H1 (cell line): ENCODE data around the gene RPS6KC1. TPM values are rescaled to one million over a fixed set of nuclear protein-coding genes. Genes with fewer than 3 reads are reported as not detected.

Experiments
- CTCF ChIA-PET: fragments of 300-600 bp; sonication (Branson Sonifier 250); formaldehyde crosslinking; loops from one replicate; lab custom pipeline; 2021; ENCODE audit not compliant: partially characterized antibody; lab: Charles Lee
- POLR2A ChIA-PET: fragments of 300-600 bp; sonication (Branson Sonifier 250); formaldehyde crosslinking; loops from one replicate; lab custom pipeline; 2021; ENCODE audit warnings: inconsistent platforms; ENCODE audit not compliant: partially characterized antibody; lab: Charles Lee
- DNase-seq, 2 experiments: peaks; one replicate each; pipeline versions ENCODE4 v3.0.0 to v3.0.0-alpha.2; 2010 to 2022; ENCODE audit warnings: low spot score in 2 of 2, low read depth in 1 of 2, mixed read lengths in 1 of 2
- FAIRE-seq: peaks from 2 replicates; lab custom pipeline; 2011; peaks lifted over from hg19 to GRCh38; lab: Jason Lieb, UNC
- H2AFZ ChIP-seq: 2 replicates; pipeline ENCODE4 v1.8.1; 2012; ENCODE audit warnings: low read length, inconsistent platforms
- H2AK5ac ChIP-seq: 2 replicates; pipeline ENCODE4 v1.6.1; 2013; ENCODE audit warnings: low read depth, low read length
- H2BK120ac ChIP-seq: replicated peaks from 2 replicates; pipeline ENCODE3; 2013; ENCODE audit warnings: low read depth, low read length, inconsistent platforms
- H2BK12ac ChIP-seq: 2 replicates; pipeline ENCODE4 v1.6.1; 2013; ENCODE audit warnings: low read depth, low read length
- H2BK15ac ChIP-seq: 2 replicates; pipeline ENCODE4 v1.6.1; 2013; ENCODE audit warnings: low read length
- H2BK20ac ChIP-seq: 2 replicates; pipeline ENCODE4 v1.6.1; 2013; ENCODE audit warnings: low read length
- H2BK5ac ChIP-seq: 2 replicates; pipeline ENCODE4 v1.6.1; 2013; ENCODE audit warnings: low read depth, low read length
- H3K14ac ChIP-seq: 2 replicates; pipeline ENCODE4 v1.6.1; 2013; ENCODE audit warnings: inconsistent platforms; ENCODE audit not compliant: insufficient read length
- H3K18ac ChIP-seq: 2 replicates; pipeline ENCODE4 v1.6.1; 2013; ENCODE audit warnings: low read length; ENCODE audit errors: extremely low read depth
- H3K23ac ChIP-seq: 2 replicates; pipeline ENCODE4 v1.6.1; 2013; ENCODE audit warnings: inconsistent platforms; ENCODE audit not compliant: insufficient read length
- H3K23me2 ChIP-seq: 2 replicates; pipeline ENCODE4 v1.6.1; 2013; ENCODE audit warnings: low read depth, low read length
- H3K27ac ChIP-seq: 2 replicates; pipeline ENCODE4 v1.6.1; 2011; ENCODE audit warnings: low read depth, low read length, inconsistent platforms
- H3K27me3 ChIP-seq, 4 experiments: replicated peaks in 1 of 4; 1 replicate in 1 of 4; 2 replicates in 3 of 4; pipeline versions ENCODE4 v1.6.1 to v1.8.1; 2011 to 2013; ENCODE audit warnings: low read length in 3 of 4, mild to moderate bottlenecking in 3 of 4, inconsistent platforms in 2 of 4, mixed read lengths in 2 of 4, moderate library complexity in 1 of 4; ENCODE audit not compliant: control insufficient read depth in 3 of 4, insufficient read depth in 3 of 4; ENCODE audit errors: extremely low read depth in 1 of 4
- H3K36me3 ChIP-seq, 4 experiments: 2 replicates each; pipeline versions ENCODE4 v1.6.1 to v1.8.1; 2011 to 2013; ENCODE audit warnings: mild to moderate bottlenecking in 4 of 4, low read length in 3 of 4, moderate library complexity in 2 of 4, control low read depth in 1 of 4, inconsistent platforms in 1 of 4; ENCODE audit not compliant: insufficient read depth in 4 of 4, control insufficient read depth in 2 of 4
- H3K4ac ChIP-seq: replicated peaks from 2 replicates; pipeline ENCODE3; 2013; ENCODE audit warnings: low read length, low read depth, mixed read lengths, inconsistent platforms; ENCODE audit not compliant: insufficient read length
- H3K4me1 ChIP-seq, 4 experiments: replicated peaks in 1 of 4; 1 replicate in 1 of 4; 2 replicates in 3 of 4; pipeline versions ENCODE4 v1.6.1 to v1.8.1; 2011 to 2013; ENCODE audit warnings: low read length in 3 of 4, inconsistent platforms in 2 of 4, mixed read lengths in 1 of 4; ENCODE audit not compliant: insufficient read depth in 4 of 4, control insufficient read depth in 3 of 4
- H3K4me2 ChIP-seq, 2 experiments: 2 replicates each; pipeline versions ENCODE4 v1.6.1 to v1.8.1; 2011 to 2013; ENCODE audit warnings: low read depth in 2 of 2, low read length in 2 of 2, control low read depth in 1 of 2, inconsistent platforms in 1 of 2, mild to moderate bottlenecking in 1 of 2; ENCODE audit not compliant: insufficient read depth in 1 of 2
- H3K4me3 ChIP-seq, 4 experiments: fragments of 200-600, 300-600 bp in 1 of 4; sonication (generic), shearing (Covaris generic), sonication (Bioruptor Twin) in 1 of 4; 2 replicates each; pipeline versions ENCODE4 v1.5.1 to v1.8.1; 2011 to 2016; ENCODE audit warnings: low read length in 4 of 4, low read depth in 3 of 4, control low read depth in 2 of 4, inconsistent platforms in 2 of 4, mild to moderate bottlenecking in 2 of 4, mixed read lengths in 1 of 4, moderate library complexity in 1 of 4; ENCODE audit not compliant: insufficient read depth in 2 of 4; ENCODE audit errors: extremely low read depth in 1 of 4
- H3K56ac ChIP-seq: replicated peaks from 2 replicates; pipeline ENCODE3; 2013; ENCODE audit warnings: low read depth, mild to moderate bottlenecking, mixed read lengths, low read length, inconsistent platforms; ENCODE audit not compliant: insufficient read length
- H3K79me1 ChIP-seq: 2 replicates; pipeline ENCODE4 v1.6.1; 2013; ENCODE audit warnings: low read depth, low read length, control low read depth
- H3K79me2 ChIP-seq, 2 experiments: 2 replicates each; pipeline versions ENCODE4 v1.6.1 to v1.8.1; 2012 to 2013; ENCODE audit warnings: low read length in 2 of 2, mild to moderate bottlenecking in 2 of 2, inconsistent platforms in 1 of 2; ENCODE audit not compliant: insufficient read depth in 2 of 2, control insufficient read depth in 1 of 2
- H3K9ac ChIP-seq, 4 experiments: replicated peaks in 1 of 4; 1 replicate in 1 of 4; 2 replicates in 3 of 4; pipeline versions ENCODE4 v1.6.1 to v1.8.1; 2011 to 2013; ENCODE audit warnings: low read depth in 3 of 4, low read length in 3 of 4, control low read depth in 2 of 4, mild to moderate bottlenecking in 2 of 4, moderate library complexity in 2 of 4, inconsistent platforms in 1 of 4; ENCODE audit errors: extremely low read depth in 1 of 4
- H3K9me3 ChIP-seq, 2 experiments: 2 replicates each; pipeline versions ENCODE4 v1.6.1 to v1.8.1; 2012 to 2013; ENCODE audit warnings: mild to moderate bottlenecking in 2 of 2, moderate library complexity in 2 of 2, control low read depth in 1 of 2, inconsistent platforms in 1 of 2, low read depth in 1 of 2, low read length in 1 of 2, mixed read lengths in 1 of 2; ENCODE audit not compliant: insufficient read depth in 2 of 2
- H4K20me1 ChIP-seq, 2 experiments: replicated peaks in 1 of 2; 2 replicates each; pipeline versions ENCODE3 to v1.8.1; 2011 to 2013; ENCODE audit warnings: inconsistent platforms in 2 of 2, low read length in 2 of 2, mild to moderate bottlenecking in 1 of 2; ENCODE audit not compliant: insufficient read depth in 2 of 2, control insufficient read depth in 1 of 2
- H4K5ac ChIP-seq: 2 replicates; pipeline ENCODE4 v1.6.1; 2013; ENCODE audit warnings: low read length, low read depth, mixed read lengths, inconsistent platforms; ENCODE audit not compliant: insufficient read length
- H4K8ac ChIP-seq: 2 replicates; pipeline ENCODE4 v1.8.0; 2013; ENCODE audit warnings: mild to moderate bottlenecking, moderate library complexity, low read length, inconsistent platforms; ENCODE audit not compliant: insufficient read depth; ENCODE audit errors: extremely low read depth
- H4K91ac ChIP-seq: replicated peaks from 2 replicates; pipeline ENCODE3; 2013; ENCODE audit warnings: low read length, mixed read lengths, inconsistent platforms; ENCODE audit not compliant: insufficient read length
- HDAC6 ChIP-seq: IDR thresholded peaks from one replicate; pipeline ENCODE4 v1.7.1; 2012; ENCODE audit warnings: low read depth, mild to moderate bottlenecking, inconsistent platforms, low read length, moderate library complexity
- POLR2AphosphoS5 ChIP-seq: IDR thresholded peaks from 2 replicates; pipeline ENCODE4 v1.6.1; 2011; ENCODE audit warnings: low read depth, low read length
- RXRA ChIP-seq: IDR thresholded peaks from 2 replicates; pipeline ENCODE4 v1.6.1; 2011; ENCODE audit warnings: low read depth, mild to moderate bottlenecking, low read length, moderate library complexity; ENCODE audit not compliant: insufficient read depth
- TAF1 ChIP-seq: IDR thresholded peaks from 2 replicates; pipeline ENCODE4 v1.6.1; 2011; ENCODE audit warnings: mild to moderate bottlenecking, low read depth, low read length
- WGBS, 2 experiments: shearing (Covaris generic) in 1 of 2; methylation state at CpG; one replicate each; pipeline versions ENCODE4 v1.1.6 to v1.1.7; 2013 to 2015; ENCODE audit warnings: low lambda C conversion rate in 2 of 2, mixed read lengths in 2 of 2, inconsistent platforms in 1 of 2, low coverage in 1 of 2, missing lambda C conversion rate in 1 of 2; ENCODE audit not compliant: insufficient replicate concordance in 2 of 2, insufficient coverage in 1 of 2, insufficient read length in 1 of 2; ENCODE audit errors: extremely low coverage in 1 of 2, missing lambda C conversion rate in 1 of 2; 5-methylcytosine and 5-hydroxymethylcytosine counted together
- polyA plus RNA-seq, 7 experiments: library from polyadenylated mRNA; depleted of rRNA in 3 of 7; stranded (reverse) in 5 of 7; unstranded in 2 of 7; fragments of >200 nt in 5 of 7; fragments of 200-250 nt in 2 of 7; gene quantifications; 1 replicate in 5 of 7; 2 replicates in 1 of 7; 4 replicates in 1 of 7; pipeline versions ENCODE4 v1.2.1 to v1.2.3, GENCODE V29; 2011 to 2013; ENCODE audit warnings: missing spikeins in 2 of 7, mixed read lengths in 2 of 7
- total RNA-seq: library from RNA; stranded (reverse); fragmentation: NEBNext Ultra II Directional; extraction: Animal tissue kit (Norgen Biotek cat#: 25700); gene quantifications from 2 replicates; pipeline ENCODE4 v1.2.1, GENCODE V29; 2021

RPS6KC1 gene
- total and polyA plus RNA-seq, 2 of the 8 experiments (the other 6 are each of a cell fraction or from before 2014, with no cell fraction given): 4.9 to 17.6 TPM

GRCh38 chr1:213120386-213120785 lies 69.3 kb downstream of the RPS6KC1 start:
- no peaks in the 10 kb centered on the region for H3K27me3 ChIP-seq
- H3K9me3 ChIP-seq: no peaks in the 10 kb centered on the region
- H4K20me1 ChIP-seq: peaks cover 0 to 2% of the 10 kb centered on the region in 2 experiments
- POLR2A ChIA-PET: no interaction called here
- H3K4me3 ChIP-seq: no peak overlapping the region
- no peak overlapping the region for H4K5ac ChIP-seq
- no peak overlapping the region for H3K14ac ChIP-seq
- WGBS, 2 experiments: 92% methylated on average over 3 of the region's 3 CpGs; no CpG with 5 or more reads in 1 of the 2 experiments
- FAIRE-seq (no peak), DNase-seq (no peak)
- H3K4ac ChIP-seq: no peak overlapping the region
- no peak for TF ChIP-seq HDAC6
- TF ChIP-seq POLR2AphosphoS5: no peak
- no peak for TF ChIP-seq RXRA
- no peak for TF ChIP-seq TAF1
- H3K4me2 ChIP-seq: no peak overlapping the region
- no peaks in the 10 kb centered on the region for H3K36me3 ChIP-seq
- H3K23me2 ChIP-seq: no peaks in the 10 kb centered on the region
- H3K9ac ChIP-seq: no peak overlapping the region
- no peak overlapping the region for H4K8ac ChIP-seq
- H2BK15ac ChIP-seq: no peak overlapping the region
- no peak overlapping the region for H2AFZ ChIP-seq
- no peaks in the 10 kb centered on the region for H3K79me2 ChIP-seq
- H3K79me1 ChIP-seq: no peaks in the 10 kb centered on the region
- H2BK12ac ChIP-seq: no peak overlapping the region
- CTCF ChIA-PET: interaction anchor here (0.6 to 1.8 kb wide), 4 partner anchors 9 to 58 kb away, joined by 3 to 7 read pairs (median 4); no protein-coding TSS in a partner anchor
- H3K4me1 ChIP-seq: no peaks in the 10 kb centered on the region
- H2BK20ac ChIP-seq: no peak overlapping the region
- H2BK5ac ChIP-seq: no peak overlapping the region
- H4K91ac ChIP-seq: no peak overlapping the region
- no peak overlapping the region for H3K23ac ChIP-seq
- H2BK120ac ChIP-seq: no peak overlapping the region
- H2AK5ac ChIP-seq: no peak overlapping the region
- no peak overlapping the region for H3K56ac ChIP-seq
- H3K18ac ChIP-seq: no peak overlapping the region
- no peak overlapping the region for H3K27ac ChIP-seq
